ENCODE data around the gene AKAP13. TPM values are rescaled to one million over a fixed set of nuclear protein-coding genes. Genes with fewer than 3 reads are reported as not detected.

AKAP13 gene
- total and polyA plus RNA-seq, 2 donors (not counting 1 experiment from before 2014, with no cell fraction given) = 73.8 to 358 TPM

DNA sequence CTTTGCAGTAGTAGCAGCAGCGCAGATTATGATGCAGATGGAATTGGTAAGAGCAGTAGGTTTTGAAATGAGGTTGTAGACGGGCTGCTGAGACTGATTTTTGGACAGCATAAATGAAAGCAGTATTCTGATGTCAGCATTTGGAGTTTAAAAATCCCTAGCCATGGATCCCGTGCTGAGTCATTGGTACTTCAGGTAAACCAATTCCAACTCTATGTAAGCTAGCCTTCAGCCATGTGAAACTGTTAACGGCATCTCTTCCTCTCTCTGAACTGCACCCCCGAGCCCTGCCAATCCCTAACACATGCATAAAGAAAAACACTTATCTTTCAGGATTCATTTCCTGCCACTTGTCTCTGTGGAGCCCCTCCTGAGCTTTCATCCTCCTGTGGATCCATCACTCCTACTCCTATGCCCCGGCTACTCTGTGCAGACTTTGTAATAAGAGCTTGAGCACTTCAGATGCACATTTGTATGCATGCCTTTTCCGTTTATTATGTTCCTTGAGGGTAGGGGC, 119.0 kb downstream of the AKAP13 start:
- intact Hi-C loops (cut with micrococcal nuclease) = no loop called here
- H3K27ac Mint-ChIP-seq = no peak overlapping the region
- DNase-seq = no peak
- H2AFZ ChIP-seq (ENCODE audit: insufficient read depth, low read depth, low read length, poor library complexity, severe bottlenecking) = no peak overlapping the region
- no peaks in the 10 kb centered on the region for H3K27me3 Mint-ChIP-seq
- H3K9ac ChIP-seq (ENCODE audit: low read length) = no peak overlapping the region
- TF ChIP-seq, protein P1, sequence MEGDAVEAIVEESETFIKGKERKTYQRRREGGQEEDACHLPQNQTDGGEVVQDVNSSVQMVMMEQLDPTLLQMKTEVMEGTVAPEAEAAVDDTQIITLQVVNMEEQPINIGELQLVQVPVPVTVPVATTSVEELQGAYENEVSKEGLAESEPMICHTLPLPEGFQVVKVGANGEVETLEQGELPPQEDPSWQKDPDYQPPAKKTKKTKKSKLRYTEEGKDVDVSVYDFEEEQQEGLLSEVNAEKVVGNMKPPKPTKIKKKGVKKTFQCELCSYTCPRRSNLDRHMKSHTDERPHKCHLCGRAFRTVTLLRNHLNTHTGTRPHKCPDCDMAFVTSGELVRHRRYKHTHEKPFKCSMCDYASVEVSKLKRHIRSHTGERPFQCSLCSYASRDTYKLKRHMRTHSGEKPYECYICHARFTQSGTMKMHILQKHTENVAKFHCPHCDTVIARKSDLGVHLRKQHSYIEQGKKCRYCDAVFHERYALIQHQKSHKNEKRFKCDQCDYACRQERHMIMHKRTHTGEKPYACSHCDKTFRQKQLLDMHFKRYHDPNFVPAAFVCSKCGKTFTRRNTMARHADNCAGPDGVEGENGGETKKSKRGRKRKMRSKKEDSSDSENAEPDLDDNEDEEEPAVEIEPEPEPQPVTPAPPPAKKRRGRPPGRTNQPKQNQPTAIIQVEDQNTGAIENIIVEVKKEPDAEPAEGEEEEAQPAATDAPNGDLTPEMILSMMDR (IDR thresholded peaks at IDR 0.05) = no peak
- TF ChIP-seq EZH2 (IDR thresholded peaks at IDR 0.05; ENCODE audit: borderline replicate concordance, insufficient read depth, low read depth, low read length, poor library complexity, severe bottlenecking) = no peak
- no peak overlapping the region for H3K4me3 ChIP-seq (ENCODE audit: control extremely low read depth in 1 of 5, extremely low read depth in 1 of 5, insufficient read depth in 1 of 5, low read depth in 2 of 5, low read length in 4 of 5)
- no peaks in the 10 kb centered on the region for H3K9me3 ChIP-seq (ENCODE audit: control extremely low read depth in 1 of 3, control insufficient read depth in 2 of 3, insufficient read depth in 1 of 3, low read length in 2 of 3)
- H3K4me1 Mint-ChIP-seq = peaks cover 66% of the 10 kb centered on the region
- ChIA-PET POLR2A (no interaction called here), CTCF (interaction anchor here (0.7 to 0.9 kb wide), 3 partner anchors 10 to 203 kb away, joined by 3 to 6 read pairs (median 3); no protein-coding TSS in a partner anchor)
- no peak overlapping the region for H3K4me3 Mint-ChIP-seq
- peaks cover 2 to 7% of the 10 kb centered on the region in 2 experiments for H3K36me3 ChIP-seq (replicated peaks in 1 of 2; ENCODE audit: control extremely low read depth in 1 of 2, control insufficient read depth in 1 of 2, extremely low read depth in 1 of 2, insufficient read depth in 2 of 2, low read length in 1 of 2)
- no peak overlapping the region for H3K27ac ChIP-seq (ENCODE audit: low read length in 2 of 2)
- H3K4me2 ChIP-seq (replicated peaks; ENCODE audit: low read depth, low read length, poor library complexity, severe bottlenecking) = no peak overlapping the region
- peaks cover 31% of the 10 kb centered on the region in 2 donors for H3K4me1 ChIP-seq (ENCODE audit: control insufficient read depth in 2 of 2, insufficient read depth in 2 of 2, low read length in 2 of 2)
- WGBS (ENCODE audit: insufficient coverage) = 90% methylated on average over 5 of the region's 7 CpGs
- peaks cover 89% of the 10 kb centered on the region for H3K79me2 ChIP-seq (ENCODE audit: control insufficient read depth, insufficient read depth, low read length)
- no peaks in the 10 kb centered on the region for H3K9me3 Mint-ChIP-seq (ENCODE audit: insufficient read depth)
- no peaks in the 10 kb centered on the region for H3K27me3 ChIP-seq (replicated peaks in 1 of 4; ENCODE audit: control extremely low read depth in 1 of 4, control insufficient read depth in 3 of 4, insufficient read depth in 4 of 4, low read length in 3 of 4)
- no peak for ATAC-seq (ENCODE audit: low read depth)
- H4K20me1 ChIP-seq (ENCODE audit: control insufficient read depth, insufficient read depth, low read length, poor library complexity, severe bottlenecking) = peaks cover 89% of the 10 kb centered on the region

GRCh38 chr15:85500060-85500708, 119.8 kb downstream of the AKAP13 start:
- TF ChIP-seq, protein P1 (IDR thresholded peaks at IDR 0.05) = no peak
- no peak for TF ChIP-seq EZH2 (IDR thresholded peaks at IDR 0.05; ENCODE audit: borderline replicate concordance, insufficient read depth, low read depth, low read length, poor library complexity, severe bottlenecking)
- H3K27ac Mint-ChIP-seq = no peak overlapping the region
- peaks cover 65% of the 10 kb centered on the region for H3K4me1 Mint-ChIP-seq
- ATAC-seq (ENCODE audit: low read depth) (no peak), DNase-seq (peak; percentile 51)
- no peak overlapping the region for H3K4me3 Mint-ChIP-seq
- no CpG with 5 or more reads among the region's 6 CpGs for WGBS (ENCODE audit: insufficient coverage)
- ChIA-PET CTCF (interaction anchor here (0.8 to 2.2 kb wide), 5 partner anchors 9 to 204 kb away, joined by 3 to 8 read pairs (median 3); no protein-coding TSS in a partner anchor), POLR2A (interaction anchor here (0.6 kb wide), 1 partner anchor 191 kb away, joined by 3 read pairs; no protein-coding TSS in a partner anchor)
- Histone ChIP-seq H3K27me3 (replicated peaks in 1 of 4; ENCODE audit: control extremely low read depth in 1 of 4, control insufficient read depth in 3 of 4, insufficient read depth in 4 of 4, low read length in 3 of 4) (no peaks in the 10 kb centered on the region), H3K9ac (ENCODE audit: low read length) (no peak overlapping the region), H3K36me3 (replicated peaks in 1 of 2; ENCODE audit: control extremely low read depth in 1 of 2, control insufficient read depth in 1 of 2, extremely low read depth in 1 of 2, insufficient read depth in 2 of 2, low read length in 1 of 2) (peaks cover 2 to 7% of the 10 kb centered on the region in 2 experiments), H3K4me3 (ENCODE audit: control extremely low read depth in 1 of 5, extremely low read depth in 1 of 5, insufficient read depth in 1 of 5, low read depth in 2 of 5, low read length in 4 of 5) (no peak overlapping the region), H3K4me2 (replicated peaks; ENCODE audit: low read depth, low read length, poor library complexity, severe bottlenecking) (no peak overlapping the region), H3K27ac (ENCODE audit: low read length in 2 of 2) (no peak overlapping the region), H3K9me3 (ENCODE audit: control extremely low read depth in 1 of 3, control insufficient read depth in 2 of 3, insufficient read depth in 1 of 3, low read length in 2 of 3) (no peaks in the 10 kb centered on the region), H2AFZ (ENCODE audit: insufficient read depth, low read depth, low read length, poor library complexity, severe bottlenecking) (no peak overlapping the region), H3K79me2 (ENCODE audit: control insufficient read depth, insufficient read depth, low read length) (peaks cover 89% of the 10 kb centered on the region), H3K4me1 (ENCODE audit: control insufficient read depth in 2 of 2, insufficient read depth in 2 of 2, low read length in 2 of 2) (peaks cover 29 to 35% of the 10 kb centered on the region in 2 donors), H4K20me1 (ENCODE audit: control insufficient read depth, insufficient read depth, low read length, poor library complexity, severe bottlenecking) (peaks cover 89% of the 10 kb centered on the region)
- intact Hi-C loops (cut with micrococcal nuclease) = no loop called here
- no peaks in the 10 kb centered on the region for H3K27me3 Mint-ChIP-seq
- H3K9me3 Mint-ChIP-seq (ENCODE audit: insufficient read depth) = no peaks in the 10 kb centered on the region

All from B cell (primary cell).